EH (cell line): Measurements from ENCODE around the gene CCDC158.
A peak's percentile ranks its signal among the peaks of the same experiment; 100 is the strongest.
"Not testable (repeated sequence)": the region's sequence is repeated elsewhere in the genome, so short reads cannot be mapped to it uniquely, and the experiment has no call there.

ENCODE experiments used
- DNase-seq: peaks from one replicate; pipeline ENCODE4 v3.0.0-alpha.2; 2015; ENCODE audit warnings: low read depth

Gene CCDC158

GRCh38 chr4:76311896-76312331, 109.0 kb downstream of the CCDC158 start:
- DNase-seq = peak; percentile 5

- DNase-seq = no peak
Measured at GRCh38 chr4:76310683-76311082, 110.3 kb downstream of the CCDC158 start.

GRCh38 chr4:76309939-76310550, 110.9 kb downstream of the CCDC158 start:
- DNase-seq = no peak

GRCh38 chr4:76308548-76308947, 112.4 kb downstream of the CCDC158 start:
- DNase-seq = no peak

- DNase-seq = peak; percentile 29
Measured at GRCh38 chr4:76307660-76308014, 113.3 kb downstream of the CCDC158 start.

- DNase-seq = peak; percentile 65
Measured at GRCh38 chr4:76306882-76307659, 113.9 kb downstream of the CCDC158 start.

GRCh38 chr4:76305971-76306881, 114.7 kb downstream of the CCDC158 start, which contains the start of gene STBD1:
Gene STBD1, plus strand, starts transcription at chr4:76306733. Its CDS starts 37 bp downstream, at chr4:76306770.
- DNase-seq = peak; percentile 82

GRCh38 chr4:76305033-76305687, 115.8 kb downstream of the CCDC158 start:
- DNase-seq = no peak

GRCh38 chr4:76302826-76303438, 118.0 kb downstream of the CCDC158 start:
- DNase-seq = no peak

- peak; percentile 47 for DNase-seq
Measured at GRCh38 chr4:76301775-76302162, 119.2 kb downstream of the CCDC158 start.

GRCh38 chr4:76301068-76301774, 119.7 kb downstream of the CCDC158 start:
- peak; percentile 86 for DNase-seq

- DNase-seq = no peak
Measured at GRCh38 chr4:76300012-76300411, 120.9 kb downstream of the CCDC158 start.

- no peak for DNase-seq
Measured at GRCh38 chr4:76298227-76298626, 122.7 kb downstream of the CCDC158 start.

- no peak for DNase-seq
Measured at GRCh38 chr4:76296286-76296820, 124.6 kb downstream of the CCDC158 start.

- DNase-seq = no peak
Measured at GRCh38 chr4:76293772-76294171, 127.2 kb downstream of the CCDC158 start.

- DNase-seq = no peak
Measured at GRCh38 chr4:76292730-76293129, 128.2 kb downstream of the CCDC158 start.

- not testable (repeated sequence) for DNase-seq
Measured at GRCh38 chr4:76287811-76288210, 133.1 kb downstream of the CCDC158 start.

GRCh38 chr4:76283900-76284299, 137.0 kb downstream of the CCDC158 start:
- no peak for DNase-seq

- DNase-seq = no peak
Measured at GRCh38 chr4:76282941-76283689, 137.8 kb downstream of the CCDC158 start.

- not testable (repeated sequence) for DNase-seq
Measured at GRCh38 chr4:76281594-76281993, 139.3 kb downstream of the CCDC158 start.
